Mesendoderm (in vitro differentiated cells): Measurements from ENCODE around the gene CROCC.
"Not testable (repeated sequence)": the region's sequence is repeated elsewhere in the genome, so short reads cannot be mapped to it uniquely, and the experiment has no call there.

ENCODE experiments used
- DNase-seq: peaks from one replicate; pipeline ENCODE4 v3.0.0; 2013
- H2AK5ac ChIP-seq: 2 replicates; pipeline ENCODE4 v1.6.1; 2013; ENCODE audit warnings: low read length, inconsistent platforms
- H2BK120ac ChIP-seq: 2 replicates; pipeline ENCODE4 v1.6.1; 2013; ENCODE audit warnings: low read depth, mild to moderate bottlenecking, low read length, moderate library complexity, mixed read lengths
- H2BK15ac ChIP-seq: replicated peaks from 2 replicates; pipeline ENCODE4 v1.6.1; 2013; ENCODE audit warnings: low read depth, mild to moderate bottlenecking, moderate library complexity
- H2BK5ac ChIP-seq: 2 replicates; pipeline ENCODE4 v1.6.1; 2013; ENCODE audit warnings: low read length, inconsistent platforms
- H3K18ac ChIP-seq: 2 replicates; pipeline ENCODE4 v1.6.1; 2013; ENCODE audit warnings: mild to moderate bottlenecking, low read length, mixed read lengths
- H3K23ac ChIP-seq: one replicate; pipeline ENCODE4 v1.6.1; 2013; ENCODE audit warnings: low read length
- H3K27ac ChIP-seq: 2 replicates; pipeline ENCODE4 v1.5.1; 2013; ENCODE audit warnings: low read depth, mild to moderate bottlenecking, inconsistent platforms, low read length, moderate library complexity
- H3K27me3 ChIP-seq: 2 replicates; pipeline ENCODE4 v1.6.1; 2013; ENCODE audit warnings: low read length, control low read depth, mild to moderate bottlenecking, inconsistent platforms; ENCODE audit not compliant: insufficient read depth, poor library complexity
- H3K36me3 ChIP-seq: 2 replicates; pipeline ENCODE4 v1.6.1; 2013; ENCODE audit warnings: low read length, inconsistent platforms; ENCODE audit not compliant: control insufficient read depth, insufficient read depth
- H3K4ac ChIP-seq: one replicate; pipeline ENCODE4 v1.6.1; 2013; ENCODE audit warnings: low read depth, mild to moderate bottlenecking, low read length, moderate library complexity
- H3K4me1 ChIP-seq: 2 replicates; pipeline ENCODE4 v1.6.1; 2013; ENCODE audit warnings: low read depth, low read length, inconsistent platforms; ENCODE audit not compliant: control insufficient read depth
- H3K4me2 ChIP-seq: 2 replicates; pipeline ENCODE4 v1.6.1; 2013; ENCODE audit warnings: low read length
- H3K4me3 ChIP-seq: 2 replicates; pipeline ENCODE4 v1.5.1; 2013; ENCODE audit warnings: mild to moderate bottlenecking, low read length
- H3K56ac ChIP-seq: one replicate; pipeline ENCODE4 v1.6.1; 2013; ENCODE audit warnings: low read length
- H3K79me1 ChIP-seq: 2 replicates; pipeline ENCODE4 v1.6.1; 2013; ENCODE audit warnings: low read length, inconsistent platforms
- H3K79me2 ChIP-seq: 2 replicates; pipeline ENCODE4 v1.6.1; 2013; ENCODE audit warnings: mild to moderate bottlenecking, low read length; ENCODE audit not compliant: control insufficient read depth, insufficient read depth
- H3K9ac ChIP-seq: 2 replicates; pipeline ENCODE4 v1.6.1; 2013; ENCODE audit warnings: low read length, inconsistent platforms
- H4K5ac ChIP-seq: one replicate; pipeline ENCODE4 v1.6.1; 2013; ENCODE audit warnings: low read length
- H4K8ac ChIP-seq: one replicate; pipeline ENCODE4 v1.6.1; 2013; ENCODE audit warnings: low read depth, mild to moderate bottlenecking, control low read depth, low read length, moderate library complexity
- WGBS: extraction: QIAGEN DNeasy Blood & Tissue Kit; methylation state at CpG from one replicate; pipeline ENCODE4 v1.1.7; 2013; ENCODE audit warnings: low lambda C conversion rate, missing lambda C conversion rate; ENCODE audit not compliant: insufficient coverage; ENCODE audit errors: extremely low coverage; 5-methylcytosine and 5-hydroxymethylcytosine counted together

Gene CROCC

DNA sequence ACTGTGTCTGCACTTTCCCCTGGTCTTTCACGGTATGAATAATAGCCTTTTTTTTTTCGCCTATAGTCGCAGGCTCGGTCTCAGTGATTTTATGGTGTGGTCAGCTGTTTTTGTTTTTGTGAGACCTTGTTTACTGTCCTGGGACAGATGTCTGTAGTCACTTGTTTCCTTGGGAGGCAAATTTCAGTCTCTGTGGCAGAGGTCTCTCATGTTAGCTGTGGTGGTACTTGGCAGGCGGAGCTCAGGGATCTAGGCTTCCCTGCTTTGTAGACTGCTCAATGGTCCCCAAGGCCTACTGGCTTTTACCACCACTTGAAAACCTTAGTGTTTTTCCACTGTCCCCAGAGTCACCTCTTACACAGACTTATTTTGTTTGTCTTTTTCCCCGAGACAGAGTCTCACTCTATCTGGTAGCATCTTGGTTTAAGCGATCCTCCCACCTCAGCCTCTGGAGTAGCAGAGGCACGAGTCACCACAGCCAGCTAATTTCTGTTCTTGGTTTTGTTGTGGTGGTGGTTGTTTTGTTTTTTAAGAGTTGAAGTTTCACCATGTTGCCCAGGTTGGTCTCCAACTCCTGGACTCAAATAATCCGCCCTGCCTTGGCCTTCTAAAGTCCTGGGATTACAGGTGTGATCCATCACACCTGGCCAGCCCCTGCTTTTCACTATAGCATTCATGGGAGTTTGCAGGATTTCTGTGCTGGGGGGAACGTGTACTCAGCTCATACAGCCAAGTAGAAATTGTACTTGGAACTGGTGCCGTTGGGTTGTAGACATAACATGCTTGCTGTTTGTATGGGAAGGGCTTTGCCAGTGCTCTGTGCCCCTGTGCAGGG is 15.6 kb upstream of the CROCC start:
- no peak for DNase-seq
- Histone ChIP-seq H3K56ac (no peak overlapping the region), H3K27me3 (no peaks in the 10 kb centered on the region), H2AK5ac (no peak overlapping the region), H2BK5ac (no peak overlapping the region), H3K4ac (no peak overlapping the region), H3K4me2 (no peak overlapping the region), H3K4me1 (no peaks in the 10 kb centered on the region), H3K79me1 (no peaks in the 10 kb centered on the region), H3K36me3 (no peaks in the 10 kb centered on the region), H2BK15ac (no peak overlapping the region), H3K9ac (no peak overlapping the region), H3K18ac (no peak overlapping the region), H2BK120ac (no peak overlapping the region), H4K8ac (no peak overlapping the region), H3K27ac (no peak overlapping the region), H4K5ac (no peak overlapping the region), H3K79me2 (no peaks in the 10 kb centered on the region), H3K23ac (no peak overlapping the region), H3K4me3 (no peak overlapping the region)
- no CpG with 5 or more reads among the region's 11 CpGs for WGBS

GRCh38 chr1:16906873-16907272 is 14.9 kb upstream of the CROCC start:
- Histone ChIP-seq H4K5ac (no peak overlapping the region), H3K27me3 (no peaks in the 10 kb centered on the region), H3K4me1 (no peaks in the 10 kb centered on the region), H3K79me1 (no peaks in the 10 kb centered on the region), H3K18ac (no peak overlapping the region), H3K36me3 (no peaks in the 10 kb centered on the region), H3K4ac (no peak overlapping the region), H3K4me3 (no peak overlapping the region), H2BK15ac (no peak overlapping the region), H3K4me2 (no peak overlapping the region), H3K56ac (no peak overlapping the region), H3K9ac (no peak overlapping the region), H4K8ac (no peak overlapping the region), H2BK5ac (no peak overlapping the region), H2BK120ac (no peak overlapping the region), H3K27ac (no peak overlapping the region), H3K79me2 (no peaks in the 10 kb centered on the region), H3K23ac (no peak overlapping the region), H2AK5ac (no peak overlapping the region)
- WGBS = no CpG with 5 or more reads among the region's 4 CpGs
- no peak for DNase-seq

DNA sequence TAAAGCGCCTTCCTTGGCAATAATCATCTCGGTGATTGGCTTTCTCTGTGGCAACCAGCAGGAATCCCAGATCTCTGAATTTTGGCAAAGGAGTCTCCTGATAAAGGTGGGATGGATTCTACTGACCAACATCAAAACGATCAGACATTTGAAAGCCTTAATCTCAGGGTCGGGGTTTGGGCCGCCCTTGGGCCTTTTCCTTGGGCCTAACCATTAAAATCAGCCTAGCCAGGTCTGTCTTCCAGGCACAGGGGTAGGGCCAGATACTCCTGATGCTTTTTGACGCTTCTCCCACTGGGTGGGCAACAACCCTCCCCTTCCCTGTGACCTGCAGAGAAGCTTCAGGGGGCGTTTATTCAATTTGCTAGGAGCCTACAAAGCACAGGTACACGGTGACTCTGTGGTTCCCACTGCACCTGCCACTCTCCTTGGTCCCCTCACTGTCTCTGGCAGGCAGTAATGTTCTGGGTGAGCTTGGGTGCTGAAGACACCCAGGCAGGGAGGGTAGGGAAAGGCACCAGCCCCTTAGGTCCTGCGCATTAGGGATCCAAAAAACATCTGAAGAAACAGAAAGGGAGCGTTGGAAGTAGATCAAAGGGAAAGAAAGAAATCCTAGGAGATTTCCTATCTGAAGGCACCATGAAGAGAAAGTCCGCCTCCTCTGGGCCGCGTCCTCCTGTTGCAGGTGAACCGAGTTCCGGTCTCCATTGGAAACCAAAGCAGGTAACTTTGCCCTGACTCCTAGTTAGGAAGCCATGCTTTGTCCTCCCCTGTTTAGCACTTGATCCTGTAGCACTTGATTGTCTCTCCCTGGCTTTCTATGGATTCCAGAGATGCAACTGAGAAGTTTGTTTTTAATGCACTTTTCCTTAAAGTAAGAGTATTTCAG is 13.6 kb upstream of the CROCC start:
- H2AK5ac ChIP-seq = no peak overlapping the region
- no peak overlapping the region for H3K23ac ChIP-seq
- H4K8ac ChIP-seq = no peak overlapping the region
- no peak overlapping the region for H3K4me2 ChIP-seq
- no peak overlapping the region for H2BK120ac ChIP-seq
- H4K5ac ChIP-seq = no peak overlapping the region
- no peak for DNase-seq
- no peak overlapping the region for H3K56ac ChIP-seq
- no peak overlapping the region for H2BK15ac ChIP-seq
- no peaks in the 10 kb centered on the region for H3K4me1 ChIP-seq
- no peak overlapping the region for H3K9ac ChIP-seq
- H3K4me3 ChIP-seq = no peak overlapping the region
- H3K4ac ChIP-seq = no peak overlapping the region
- no CpG with 5 or more reads among the region's 15 CpGs for WGBS
- H3K79me1 ChIP-seq = no peaks in the 10 kb centered on the region
- no peak overlapping the region for H2BK5ac ChIP-seq
- no peak overlapping the region for H3K27ac ChIP-seq
- no peaks in the 10 kb centered on the region for H3K27me3 ChIP-seq
- no peak overlapping the region for H3K18ac ChIP-seq
- no peaks in the 10 kb centered on the region for H3K36me3 ChIP-seq
- no peaks in the 10 kb centered on the region for H3K79me2 ChIP-seq

DNA sequence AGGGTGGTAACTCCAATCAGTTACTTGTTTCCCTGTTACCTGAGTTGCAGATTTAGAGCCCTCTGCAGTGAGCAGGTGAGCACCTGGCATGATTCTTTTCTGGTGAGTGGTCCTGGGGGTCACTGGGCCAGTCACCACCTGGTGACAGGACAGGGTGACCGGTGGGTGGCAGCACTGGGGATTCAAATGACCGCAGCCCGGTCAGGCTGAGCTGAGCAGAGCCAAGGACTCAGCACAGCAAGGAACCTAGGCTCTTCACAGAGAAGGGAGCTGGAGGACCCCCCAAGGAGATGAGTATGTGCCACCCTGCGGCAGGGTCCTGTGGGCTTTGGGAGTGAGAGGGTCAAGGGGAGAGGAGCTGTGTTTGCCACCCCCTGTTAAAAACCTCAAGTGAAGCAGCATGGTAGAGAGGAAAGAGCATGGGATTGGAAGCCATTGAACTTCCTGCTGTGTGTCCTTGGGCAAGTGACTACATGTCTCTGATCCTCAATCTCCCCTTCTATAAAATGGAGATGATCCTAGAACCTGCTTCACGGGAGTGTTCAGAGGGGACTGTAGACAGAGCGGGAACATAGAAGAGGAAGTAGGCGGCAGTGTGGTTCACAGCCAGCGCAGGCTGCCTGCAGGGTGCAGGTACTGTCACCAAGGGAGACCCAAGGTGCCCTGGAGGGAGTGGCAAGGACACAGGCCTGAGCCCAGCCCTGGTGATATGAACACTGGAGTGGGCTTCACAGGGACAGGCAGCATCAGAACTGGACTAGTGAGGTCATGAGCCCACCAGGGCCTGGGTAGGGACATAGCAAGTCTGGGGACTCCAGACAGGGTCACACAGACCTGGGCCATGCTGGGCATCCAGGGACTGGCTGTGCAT is 9.6 kb upstream of the CROCC start:
- not testable (repeated sequence) for H2BK5ac ChIP-seq, H3K79me1 ChIP-seq, H3K4me2 ChIP-seq, H3K4me3 ChIP-seq, H3K56ac ChIP-seq, H3K36me3 ChIP-seq, H2AK5ac ChIP-seq, DNase-seq, H3K79me2 ChIP-seq, H3K27ac ChIP-seq, H3K4me1 ChIP-seq, H3K4ac ChIP-seq, H4K5ac ChIP-seq, H3K9ac ChIP-seq, H4K8ac ChIP-seq, H3K23ac ChIP-seq, H2BK120ac ChIP-seq, H3K18ac ChIP-seq, H2BK15ac ChIP-seq, H3K27me3 ChIP-seq
- WGBS = no CpG with 5 or more reads among the region's 8 CpGs

DNA sequence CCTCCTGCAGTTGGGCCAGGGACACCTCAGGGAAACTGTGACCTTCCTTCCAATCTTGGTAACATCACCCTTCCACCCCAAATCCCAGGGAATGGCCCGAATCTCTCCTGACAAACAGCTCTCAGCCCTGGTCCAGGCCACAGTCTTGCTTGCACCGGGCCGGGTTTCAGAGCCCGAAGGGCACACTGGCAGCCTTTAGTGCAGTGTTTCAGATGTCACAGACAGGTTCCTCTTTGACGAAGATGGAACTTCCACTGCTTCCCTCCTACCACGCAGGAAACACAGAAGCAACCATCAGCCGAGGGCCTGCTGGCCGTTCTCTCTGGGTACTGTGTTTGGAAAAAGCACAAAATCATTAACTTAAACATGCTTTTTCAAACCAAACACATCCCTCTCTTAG is 9.0 kb upstream of the CROCC start:
- not testable (repeated sequence) for H3K23ac ChIP-seq, H3K18ac ChIP-seq, H3K36me3 ChIP-seq, H3K4ac ChIP-seq, H3K79me1 ChIP-seq, H3K4me1 ChIP-seq, H3K79me2 ChIP-seq, H2BK15ac ChIP-seq, H3K4me3 ChIP-seq, H2AK5ac ChIP-seq, H2BK120ac ChIP-seq, H2BK5ac ChIP-seq, H3K4me2 ChIP-seq, H4K5ac ChIP-seq, H3K27me3 ChIP-seq, H3K56ac ChIP-seq, H4K8ac ChIP-seq, H3K27ac ChIP-seq, DNase-seq, H3K9ac ChIP-seq
- no CpG with 5 or more reads among the region's 8 CpGs for WGBS
